ENCODE results near the gene C12orf42.

DNA sequence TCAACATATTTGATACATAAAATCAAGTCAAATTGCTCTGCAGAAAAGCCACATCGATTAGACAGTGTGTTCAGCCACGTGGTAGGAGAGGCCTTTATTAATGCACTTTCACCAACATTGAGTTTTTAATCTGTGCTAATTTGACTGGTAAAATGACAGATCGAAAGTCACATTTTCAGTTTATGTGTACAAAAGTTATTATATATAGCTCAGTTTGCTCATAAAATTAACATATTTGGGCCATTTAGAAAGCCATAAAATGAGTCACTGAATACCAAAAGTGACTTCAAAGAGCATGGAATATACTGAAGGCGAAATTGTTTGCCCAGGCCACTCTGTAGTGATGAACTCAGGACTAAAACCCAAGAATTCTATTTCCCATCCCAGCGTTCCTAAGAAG, 26.0 kb downstream of the C12orf42 start:
- TF ChIP-seq MXD4 (CRISPR knock-in tag; IDR thresholded peaks at IDR 0.05; ENCODE audit: borderline replicate concordance) (no peak), ZBTB21 (CRISPR knock-in tag; IDR thresholded peaks at IDR 0.05; ENCODE audit: borderline replicate concordance) (no peak), ESRRA (CRISPR knock-in tag; IDR thresholded peaks at IDR 0.05; ENCODE audit: borderline replicate concordance) (no peak), ARID4B (CRISPR knock-in tag; IDR thresholded peaks at IDR 0.05; ENCODE audit: borderline replicate concordance) (no peak), SP1 (CRISPR knock-in tag; conservative IDR thresholded peaks at IDR 0.05) (no peak)
- TF ChIP-seq, protein P1, sequence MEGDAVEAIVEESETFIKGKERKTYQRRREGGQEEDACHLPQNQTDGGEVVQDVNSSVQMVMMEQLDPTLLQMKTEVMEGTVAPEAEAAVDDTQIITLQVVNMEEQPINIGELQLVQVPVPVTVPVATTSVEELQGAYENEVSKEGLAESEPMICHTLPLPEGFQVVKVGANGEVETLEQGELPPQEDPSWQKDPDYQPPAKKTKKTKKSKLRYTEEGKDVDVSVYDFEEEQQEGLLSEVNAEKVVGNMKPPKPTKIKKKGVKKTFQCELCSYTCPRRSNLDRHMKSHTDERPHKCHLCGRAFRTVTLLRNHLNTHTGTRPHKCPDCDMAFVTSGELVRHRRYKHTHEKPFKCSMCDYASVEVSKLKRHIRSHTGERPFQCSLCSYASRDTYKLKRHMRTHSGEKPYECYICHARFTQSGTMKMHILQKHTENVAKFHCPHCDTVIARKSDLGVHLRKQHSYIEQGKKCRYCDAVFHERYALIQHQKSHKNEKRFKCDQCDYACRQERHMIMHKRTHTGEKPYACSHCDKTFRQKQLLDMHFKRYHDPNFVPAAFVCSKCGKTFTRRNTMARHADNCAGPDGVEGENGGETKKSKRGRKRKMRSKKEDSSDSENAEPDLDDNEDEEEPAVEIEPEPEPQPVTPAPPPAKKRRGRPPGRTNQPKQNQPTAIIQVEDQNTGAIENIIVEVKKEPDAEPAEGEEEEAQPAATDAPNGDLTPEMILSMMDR (IDR thresholded peaks at IDR 0.05) = no peak
